LNCAP (cell line): ENCODE results near the gene NIN.

Experiments
- CTCF ChIP-seq: fragments of 450-650 bp; IDR thresholded peaks from 2 replicates; pipeline ENCODE4 v1.5.1; 2017; ENCODE audit warnings: mild to moderate bottlenecking

NIN gene

GRCh38 chr14:50855558-50855957 is 24.6 kb upstream of the NIN start:
- TF ChIP-seq CTCF, result no peak

DNA sequence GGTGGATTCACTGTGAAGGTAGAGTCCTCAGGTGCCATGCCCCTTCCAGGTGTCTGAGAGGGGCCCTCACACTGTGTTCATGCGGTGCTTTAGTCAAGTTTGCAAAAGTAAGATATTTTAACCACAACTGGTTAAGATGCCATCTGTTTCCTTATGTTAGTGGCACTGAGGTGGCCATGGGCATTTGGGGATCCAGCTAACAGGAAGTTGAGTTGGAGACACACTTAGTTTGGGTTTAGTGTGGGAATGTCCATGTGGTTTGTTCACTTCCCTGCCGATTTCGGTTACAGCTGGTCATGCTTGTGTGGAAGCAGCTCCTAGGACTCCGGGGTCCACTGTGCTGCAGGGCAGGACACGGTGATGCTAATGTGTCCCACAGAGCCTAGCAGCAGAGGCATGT is 23.6 kb upstream of the NIN start:
- no peak for TF ChIP-seq CTCF

DNA sequence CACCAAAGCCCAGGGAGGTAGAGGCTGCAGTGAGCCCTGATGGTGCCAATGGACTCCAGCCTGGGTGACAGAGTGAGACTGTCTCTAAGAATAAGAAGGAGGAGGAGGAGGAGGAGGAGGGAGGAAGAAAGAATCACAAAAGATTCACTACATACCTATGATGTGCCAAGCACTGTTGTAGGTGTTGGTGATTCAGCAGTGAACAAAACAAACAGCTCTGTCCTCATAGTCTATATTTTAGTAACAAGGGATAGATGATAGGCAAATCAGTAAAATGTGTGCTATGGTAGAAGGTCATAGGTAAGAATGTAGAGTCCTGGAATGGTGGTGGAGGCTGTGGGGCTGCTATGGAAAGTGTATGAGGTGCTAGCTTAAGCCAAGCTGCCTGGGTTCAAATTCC is 22.9 kb upstream of the NIN start:
- no peak for TF ChIP-seq CTCF

DNA sequence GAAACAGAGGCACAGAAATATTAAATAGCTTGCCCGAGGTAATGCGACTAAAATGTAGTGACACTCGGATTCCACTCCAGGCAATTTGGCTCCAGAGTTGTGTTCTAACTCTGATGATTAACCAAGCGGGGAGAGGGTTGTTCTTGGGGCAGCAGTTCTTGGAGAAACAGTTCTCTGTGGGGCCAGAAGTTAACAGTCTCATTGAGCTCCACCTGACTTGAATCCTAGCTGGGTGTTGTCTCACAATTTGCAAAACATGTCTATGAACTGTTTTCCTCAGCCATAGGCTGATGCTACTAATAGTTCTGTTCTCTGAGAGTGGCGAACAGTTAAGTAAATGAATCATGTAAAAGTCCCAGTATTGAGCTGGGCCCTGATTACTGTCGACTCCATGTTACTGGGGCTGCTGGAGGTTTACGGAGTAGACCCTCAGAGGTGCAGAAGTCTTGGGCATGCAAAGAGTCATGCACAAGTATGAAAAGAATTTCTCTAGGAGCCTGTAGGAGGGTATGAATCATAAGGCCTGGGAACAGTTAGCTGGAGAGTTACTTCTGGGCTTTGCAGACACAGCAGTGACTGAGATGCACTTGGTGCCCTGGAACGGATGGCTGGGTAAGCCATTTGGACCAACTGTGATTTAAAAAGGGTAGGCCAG is 15.4 kb upstream of the NIN start:
- TF ChIP-seq CTCF, result no peak

GRCh38 chr14:50845166-50845565 is 14.2 kb upstream of the NIN start:
- TF ChIP-seq CTCF, result no peak

GRCh38 chr14:50844391-50844790 is 13.4 kb upstream of the NIN start:
- TF ChIP-seq CTCF, result no peak

DNA sequence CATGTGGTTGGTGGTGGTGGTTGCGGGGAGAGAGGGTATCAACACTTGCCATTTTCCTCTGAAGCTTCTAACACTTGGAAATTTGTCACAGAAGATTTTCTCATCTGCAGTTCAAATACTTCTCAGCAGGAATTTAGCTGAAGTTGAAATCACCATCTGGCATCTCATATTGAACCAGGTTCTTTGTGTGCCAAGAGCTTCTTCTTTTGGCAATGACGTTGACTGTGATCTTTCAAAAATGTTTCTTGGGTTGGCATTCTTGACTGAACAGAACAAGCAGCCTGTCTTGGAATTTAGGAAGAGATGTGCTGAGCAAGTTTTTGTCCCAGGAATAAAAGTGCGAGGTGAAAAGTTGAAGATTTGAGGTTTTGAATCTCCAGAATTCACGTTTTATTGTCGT is 8.7 kb upstream of the NIN start:
- no peak for TF ChIP-seq CTCF

DNA sequence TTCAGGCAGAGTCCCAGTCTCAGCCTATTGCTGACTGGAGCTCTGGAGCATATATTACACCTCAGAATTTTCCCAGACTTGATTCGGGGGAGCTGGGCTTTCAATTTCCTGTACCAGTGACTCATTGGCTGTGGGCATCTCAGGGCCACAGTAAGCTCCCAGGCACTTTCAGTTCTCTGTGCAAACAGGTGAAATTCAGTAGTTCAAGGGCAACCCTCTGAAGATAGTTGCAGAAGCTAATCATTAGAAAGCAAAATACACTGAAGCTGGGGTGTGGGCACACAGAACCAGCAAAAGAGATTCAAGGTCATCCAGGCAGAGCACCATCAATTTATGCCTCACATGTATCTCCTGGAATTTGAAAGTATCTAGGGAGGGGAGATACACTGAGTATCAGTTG is 8.1 kb upstream of the NIN start:
- no peak for TF ChIP-seq CTCF
